GM10266 (cell line): Measurements from ENCODE around the gene TMEM229B.

ENCODE experiments used
- DNase-seq: peaks from one replicate; pipeline ENCODE4 v3.0.0; 2012; ENCODE audit errors: extremely low spot score
- TF ChIP-seq, protein P1 (sequence below): IDR thresholded peaks from 2 replicates; pipeline ENCODE4 v1.5.1; 2012; ENCODE audit warnings: mild to moderate bottlenecking, low read depth; ENCODE audit not compliant: control insufficient read depth, insufficient read depth; ENCODE audit errors: missing control alignments

Gene TMEM229B

DNA sequence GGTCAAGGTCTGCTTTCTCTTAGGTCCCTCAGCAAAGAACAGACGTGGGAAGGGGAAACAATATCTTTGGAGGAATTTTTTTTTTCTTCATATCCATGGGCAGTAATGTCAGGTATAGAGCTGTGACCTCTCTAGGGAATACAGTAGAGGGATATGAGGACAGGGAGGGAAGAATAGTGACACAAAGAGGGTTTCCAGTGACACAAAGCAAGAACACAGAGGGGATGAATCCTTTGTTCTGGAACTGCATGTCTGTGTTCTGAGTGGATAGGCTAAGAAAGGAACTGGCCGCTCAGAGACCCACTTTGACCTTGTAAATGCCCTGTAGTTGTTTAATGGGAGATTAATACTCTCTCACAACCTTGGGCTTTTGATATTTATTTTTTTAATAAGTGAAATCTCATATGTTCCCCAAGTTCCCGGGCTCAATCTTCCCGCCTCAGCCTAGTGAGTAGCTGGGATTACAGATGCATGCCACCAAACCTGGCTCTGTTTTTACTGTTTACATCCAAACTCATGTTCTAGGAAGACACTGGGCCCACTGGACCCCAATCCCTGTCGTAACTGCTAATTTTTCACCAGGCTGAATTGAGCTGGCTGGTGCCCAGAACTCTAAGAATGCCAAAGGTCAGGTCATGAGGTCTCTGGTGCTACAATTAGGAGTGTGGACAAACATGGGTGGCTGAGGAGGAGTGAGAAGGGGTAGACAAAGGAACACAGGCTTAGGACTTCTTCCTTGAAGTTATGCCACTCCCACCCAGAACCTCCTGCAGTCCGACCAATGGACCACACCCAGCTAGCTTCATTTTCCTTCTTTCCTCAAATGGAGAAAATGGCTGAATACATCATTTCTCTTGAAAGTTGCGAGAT lies 35.5 kb upstream of the TMEM229B start:
- TF ChIP-seq, protein P1, sequence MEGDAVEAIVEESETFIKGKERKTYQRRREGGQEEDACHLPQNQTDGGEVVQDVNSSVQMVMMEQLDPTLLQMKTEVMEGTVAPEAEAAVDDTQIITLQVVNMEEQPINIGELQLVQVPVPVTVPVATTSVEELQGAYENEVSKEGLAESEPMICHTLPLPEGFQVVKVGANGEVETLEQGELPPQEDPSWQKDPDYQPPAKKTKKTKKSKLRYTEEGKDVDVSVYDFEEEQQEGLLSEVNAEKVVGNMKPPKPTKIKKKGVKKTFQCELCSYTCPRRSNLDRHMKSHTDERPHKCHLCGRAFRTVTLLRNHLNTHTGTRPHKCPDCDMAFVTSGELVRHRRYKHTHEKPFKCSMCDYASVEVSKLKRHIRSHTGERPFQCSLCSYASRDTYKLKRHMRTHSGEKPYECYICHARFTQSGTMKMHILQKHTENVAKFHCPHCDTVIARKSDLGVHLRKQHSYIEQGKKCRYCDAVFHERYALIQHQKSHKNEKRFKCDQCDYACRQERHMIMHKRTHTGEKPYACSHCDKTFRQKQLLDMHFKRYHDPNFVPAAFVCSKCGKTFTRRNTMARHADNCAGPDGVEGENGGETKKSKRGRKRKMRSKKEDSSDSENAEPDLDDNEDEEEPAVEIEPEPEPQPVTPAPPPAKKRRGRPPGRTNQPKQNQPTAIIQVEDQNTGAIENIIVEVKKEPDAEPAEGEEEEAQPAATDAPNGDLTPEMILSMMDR: no peak
- no peak for DNase-seq

DNA sequence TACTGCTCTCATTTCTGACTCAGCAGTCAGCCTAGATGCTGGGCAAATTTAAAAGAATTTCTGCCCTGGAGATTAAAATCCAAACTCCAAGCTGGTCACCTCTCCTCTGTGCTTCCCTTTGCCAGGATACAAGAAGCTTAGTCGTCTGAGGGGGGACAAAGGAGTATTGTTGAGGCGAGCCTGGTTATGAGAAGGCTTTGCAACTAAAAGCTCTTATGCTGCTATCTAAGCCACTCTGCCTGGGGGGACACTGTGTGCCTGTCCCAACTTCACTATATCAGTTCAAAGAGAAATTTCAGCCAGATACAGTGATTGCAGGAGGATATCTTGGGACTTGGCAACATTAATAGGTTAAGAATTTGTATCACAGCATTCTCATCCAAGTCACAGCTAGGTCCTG lies 33.7 kb upstream of the TMEM229B start:
- TF ChIP-seq, protein P1: no peak
- no peak for DNase-seq

DNA sequence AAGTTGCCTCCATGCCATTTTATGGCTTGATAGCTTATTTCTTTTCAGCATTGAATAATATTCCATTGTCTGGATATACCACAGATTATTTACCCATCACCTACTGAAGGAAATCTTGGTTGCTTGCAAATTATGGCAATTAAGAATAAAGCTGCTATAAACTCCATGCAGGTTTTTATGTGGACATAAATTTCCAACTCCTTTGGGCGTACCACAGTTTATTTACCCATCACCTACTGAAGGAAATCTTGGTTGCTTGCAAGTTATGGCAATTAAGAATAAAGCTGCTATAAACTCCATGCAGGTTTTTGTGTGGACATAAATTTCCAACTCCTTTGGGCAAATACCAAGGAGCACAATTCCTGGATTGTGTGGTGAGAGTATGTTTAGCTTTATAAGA lies 32.0 kb upstream of the TMEM229B start:
- no peak for DNase-seq

DNA sequence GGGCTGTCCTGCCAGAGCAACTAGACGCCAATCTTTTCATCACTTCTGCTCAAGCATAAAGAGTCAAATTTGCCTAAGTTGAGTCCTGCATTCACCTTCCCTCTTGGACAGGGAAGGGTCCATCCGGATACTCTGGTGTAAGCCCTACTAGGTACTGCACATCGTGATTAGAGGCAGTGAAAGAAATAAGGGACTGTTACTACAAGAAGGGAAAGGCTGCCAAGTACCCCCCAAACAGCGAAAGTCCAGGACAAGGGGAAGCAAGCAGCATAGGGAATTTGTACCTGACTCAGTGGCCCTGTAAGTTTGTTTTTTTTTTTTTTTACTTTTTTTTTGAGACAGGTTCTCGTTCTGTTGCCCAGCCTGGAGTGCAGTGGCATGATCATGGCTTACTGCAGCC lies 30.9 kb upstream of the TMEM229B start:
- no peak for DNase-seq
- TF ChIP-seq, protein P1: no peak

More for the DNA sequence above, 32.0 kb upstream of the TMEM229B start:
- TF ChIP-seq, protein P1: no peak

DNA sequence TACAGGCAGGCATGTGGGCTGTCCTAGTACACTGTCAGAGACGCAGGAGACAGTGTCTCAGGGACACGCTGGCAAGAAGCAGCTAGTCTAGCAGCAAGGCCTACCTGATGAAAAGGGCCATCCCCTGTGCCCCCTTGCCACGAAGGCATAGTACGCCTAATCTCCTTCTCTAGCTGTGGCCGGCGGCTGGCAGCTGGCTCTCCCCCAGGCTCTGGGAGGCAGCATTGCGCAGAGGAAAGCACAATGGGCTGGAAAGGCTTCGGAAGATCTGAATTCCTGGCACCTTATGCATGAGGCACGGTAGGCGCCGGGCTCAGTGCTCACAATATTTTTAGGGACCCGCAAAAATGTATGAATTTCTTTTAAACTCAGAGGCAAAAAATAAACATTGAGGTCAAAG lies 28.6 kb upstream of the TMEM229B start:
- TF ChIP-seq, protein P1: no peak
- no peak for DNase-seq

DNA sequence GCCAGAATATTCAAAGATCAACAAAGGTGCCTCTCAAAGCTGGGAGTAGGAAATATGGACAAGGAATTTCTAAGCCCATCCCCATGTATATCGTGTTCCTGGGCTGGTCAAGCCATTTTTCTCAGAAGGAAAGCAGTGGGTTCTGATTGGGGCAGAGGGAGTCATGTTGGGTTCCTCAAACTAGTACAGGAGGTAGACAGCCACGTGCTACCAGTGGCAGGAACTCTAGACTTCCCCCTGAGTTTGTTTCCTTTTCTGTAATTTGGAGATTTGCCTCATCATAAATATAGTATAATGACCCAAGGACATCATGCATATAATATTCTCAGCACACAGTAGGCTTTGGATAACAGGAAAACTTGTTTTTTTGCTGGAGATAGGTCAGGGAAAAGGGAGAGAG lies 28.2 kb upstream of the TMEM229B start:
- TF ChIP-seq, protein P1: no peak
- DNase-seq: no peak

DNA sequence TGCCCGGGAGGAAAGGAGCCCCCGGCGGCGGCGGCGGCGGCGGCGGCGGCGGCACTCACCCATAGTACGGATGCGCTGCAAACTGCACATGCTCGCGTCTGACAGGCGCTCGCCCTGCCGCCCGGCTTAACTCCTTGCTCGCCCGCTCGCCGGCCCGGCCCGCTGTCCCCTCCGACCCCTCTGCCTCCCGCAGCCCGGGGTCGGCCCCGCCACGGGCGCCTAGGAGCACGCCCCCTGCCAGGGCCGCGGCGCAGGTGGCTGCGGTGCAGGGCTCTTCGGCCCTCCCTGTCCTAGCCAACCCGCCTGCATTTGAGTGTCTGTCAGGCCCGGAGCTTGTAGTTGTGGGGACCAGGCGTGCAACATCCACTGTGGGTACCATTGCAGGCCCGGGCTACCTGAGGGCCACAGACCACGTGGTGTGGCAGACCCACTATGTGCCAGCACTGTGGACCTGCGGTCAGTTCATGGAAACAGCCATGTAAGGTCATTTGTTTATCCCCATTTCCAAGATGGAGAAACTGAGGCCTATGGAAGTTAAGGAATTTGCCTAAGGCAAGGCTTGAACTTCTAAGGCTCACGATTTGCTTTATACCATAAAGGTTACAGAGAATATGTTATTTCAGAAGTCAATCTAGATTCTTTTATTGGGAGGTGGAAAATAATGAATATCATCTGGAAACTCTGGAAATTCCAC lies 27.0 kb upstream of the TMEM229B start:
- DNase-seq: peak; percentile 73
- TF ChIP-seq, protein P1: no peak
